ENCODE results near the gene TDRD7. TPM values are rescaled to one million over a fixed set of nuclear protein-coding genes. Genes with fewer than 3 reads are reported as not detected.
"Not testable (repeated sequence)": the region's sequence is repeated elsewhere in the genome, so short reads cannot be mapped to it uniquely, and the experiment has no call there.

TDRD7 gene
- total RNA-seq, 1 experiment from 2014 or later: 15.4 TPM

GRCh38 chr9:97497558-97498375 is 85.9 kb downstream of the TDRD7 start:
- in situ Hi-C loops (cut with HindIII; ENCODE audit: low pct_unique_long_range_greater_than_20kb, low sequenced_read_pairs); DNase-seq (ENCODE audit: low read depth): not testable (repeated sequence)

- in situ Hi-C loops (cut with HindIII; ENCODE audit: low pct_unique_long_range_greater_than_20kb, low sequenced_read_pairs): not testable (repeated sequence)
Observed at GRCh38 chr9:97498846-97499245, 87.0 kb downstream of the TDRD7 start.

GRCh38 chr9:97500263-97500662 is 88.4 kb downstream of the TDRD7 start:
- in situ Hi-C loops (cut with HindIII; ENCODE audit: low pct_unique_long_range_greater_than_20kb, low sequenced_read_pairs): no loop called here
- no peak for DNase-seq (ENCODE audit: low read depth)

More at GRCh38 chr9:97498846-97499245, 87.0 kb downstream of the TDRD7 start:
- DNase-seq (ENCODE audit: low read depth): peak; percentile 79

- in situ Hi-C loops (cut with HindIII; ENCODE audit: low pct_unique_long_range_greater_than_20kb, low sequenced_read_pairs): no loop called here
- no peak for DNase-seq (ENCODE audit: low read depth)
Observed at GRCh38 chr9:97500765-97501176, 88.9 kb downstream of the TDRD7 start.

- in situ Hi-C loops (cut with HindIII; ENCODE audit: low pct_unique_long_range_greater_than_20kb, low sequenced_read_pairs): no loop called here
- peak; percentile 73 for DNase-seq (ENCODE audit: low read depth)
Observed at GRCh38 chr9:97501177-97501971, 89.5 kb downstream of the TDRD7 start, which contains the start of gene TMOD1. Gene TMOD1, plus strand, starts transcription at chr9:97501666. Its CDS starts 22,523 bp downstream, at chr9:97524189.

- in situ Hi-C loops (cut with HindIII; ENCODE audit: low pct_unique_long_range_greater_than_20kb, low sequenced_read_pairs): no loop called here
- no peak for DNase-seq (ENCODE audit: low read depth)
Observed at GRCh38 chr9:97501972-97502221, 90.0 kb downstream of the TDRD7 start.

- in situ Hi-C loops (cut with HindIII; ENCODE audit: low pct_unique_long_range_greater_than_20kb, low sequenced_read_pairs): no loop called here
- no peak for DNase-seq (ENCODE audit: low read depth)
Observed at GRCh38 chr9:97502222-97502983, 90.5 kb downstream of the TDRD7 start.

GRCh38 chr9:97502984-97503861 is 91.3 kb downstream of the TDRD7 start:
- in situ Hi-C loops (cut with HindIII; ENCODE audit: low pct_unique_long_range_greater_than_20kb, low sequenced_read_pairs): no loop called here

GRCh38 chr9:97503862-97504210 is 91.9 kb downstream of the TDRD7 start:
- in situ Hi-C loops (cut with HindIII; ENCODE audit: low pct_unique_long_range_greater_than_20kb, low sequenced_read_pairs): no loop called here
- no peak for DNase-seq (ENCODE audit: low read depth)

More at GRCh38 chr9:97502984-97503861, 91.3 kb downstream of the TDRD7 start:
- no peak for DNase-seq (ENCODE audit: low read depth)

- in situ Hi-C loops (cut with HindIII; ENCODE audit: low pct_unique_long_range_greater_than_20kb, low sequenced_read_pairs): no loop called here
Observed at GRCh38 chr9:97504381-97505216, 92.7 kb downstream of the TDRD7 start.

GRCh38 chr9:97505845-97506244 is 93.9 kb downstream of the TDRD7 start:
- in situ Hi-C loops (cut with HindIII; ENCODE audit: low pct_unique_long_range_greater_than_20kb, low sequenced_read_pairs): no loop called here
- no peak for DNase-seq (ENCODE audit: low read depth)

More at GRCh38 chr9:97504381-97505216, 92.7 kb downstream of the TDRD7 start:
- no peak for DNase-seq (ENCODE audit: low read depth)

- no peak for DNase-seq (ENCODE audit: low read depth)
- in situ Hi-C loops (cut with HindIII; ENCODE audit: low pct_unique_long_range_greater_than_20kb, low sequenced_read_pairs): no loop called here
Observed at GRCh38 chr9:97506306-97506705, 94.4 kb downstream of the TDRD7 start.

GRCh38 chr9:97506787-97507186 is 94.9 kb downstream of the TDRD7 start:
- no peak for DNase-seq (ENCODE audit: low read depth)
- in situ Hi-C loops (cut with HindIII; ENCODE audit: low pct_unique_long_range_greater_than_20kb, low sequenced_read_pairs): no loop called here

GRCh38 chr9:97507428-97507984 is 95.6 kb downstream of the TDRD7 start:
- DNase-seq (ENCODE audit: low read depth): no peak
- in situ Hi-C loops (cut with HindIII; ENCODE audit: low pct_unique_long_range_greater_than_20kb, low sequenced_read_pairs): no loop called here

- in situ Hi-C loops (cut with HindIII; ENCODE audit: low pct_unique_long_range_greater_than_20kb, low sequenced_read_pairs): no loop called here
- DNase-seq (ENCODE audit: low read depth): no peak
Observed at GRCh38 chr9:97508852-97509251, 97.0 kb downstream of the TDRD7 start.

- DNase-seq (ENCODE audit: low read depth): peak; percentile 96
- in situ Hi-C loops (cut with HindIII; ENCODE audit: low pct_unique_long_range_greater_than_20kb, low sequenced_read_pairs): no loop called here
Observed at GRCh38 chr9:97510797-97511654, 99.1 kb downstream of the TDRD7 start.
